Neutrophil (primary cell): ENCODE results near the gene ADGRV1.

Experiments used
- H3K27ac ChIP-seq: fragments of 200-600 bp; sonication (generic); 2 replicates; pipeline ENCODE4 v1.5.1; 2016; ENCODE audit warnings: mild to moderate bottlenecking, moderate library complexity
- H3K27me3 ChIP-seq: fragments of 200-600 bp; sonication (generic); 2 replicates; pipeline ENCODE4 v1.6.0; 2016; ENCODE audit warnings: mild to moderate bottlenecking
- H3K36me3 ChIP-seq: fragments of 200-600 bp; sonication (generic); 2 replicates; pipeline ENCODE4 v1.5.1; 2017
- H3K4me1 ChIP-seq, 2 experiments: fragments of 200-600 bp in 1 of 2; sonication (generic) in 1 of 2; 1 replicate in 1 of 2; 2 replicates in 1 of 2; pipeline versions ENCODE4 v1.5.1 to v1.6.1; 2013 to 2016; ENCODE audit warnings: low read depth in 1 of 2, low read length in 1 of 2, mild to moderate bottlenecking in 1 of 2, moderate library complexity in 1 of 2; ENCODE audit not compliant: control insufficient read depth in 1 of 2, insufficient read depth in 1 of 2
- H3K4me3 ChIP-seq, 2 experiments: fragments of 200-600 bp in 1 of 2; sonication (generic) in 1 of 2; 1 replicate in 1 of 2; 2 replicates in 1 of 2; pipeline ENCODE4 v1.5.1; 2013 to 2016; ENCODE audit warnings: low read depth in 1 of 2, low read length in 1 of 2, mild to moderate bottlenecking in 1 of 2, moderate library complexity in 1 of 2
- H3K9me3 ChIP-seq: fragments of 200-600 bp; sonication (generic); 2 replicates; pipeline ENCODE4 v1.5.1; 2016
- CTCF ChIP-seq: fragments of 200-600 bp; sonication (generic); IDR thresholded peaks from 2 replicates; pipeline ENCODE4 v1.5.1; 2016; ENCODE audit warnings: antibody characterized with exemption

ADGRV1 gene

GRCh38 chr5:90560771-90561170 lies 2.2 kb downstream of the ADGRV1 start:
- Histone ChIP-seq H3K27me3 (peaks cover 78% of the 10 kb centered on the region), H3K4me3 (no peak overlapping the region)

GRCh38 chr5:90561766-90562165 lies 3.2 kb downstream of the ADGRV1 start:
- Histone ChIP-seq H3K27ac (no peak overlapping the region), H3K27me3 (peaks cover 68% of the 10 kb centered on the region)

More at GRCh38 chr5:90560771-90561170, 2.2 kb downstream of the ADGRV1 start:
- no peaks in the 10 kb centered on the region for H3K9me3 ChIP-seq
- TF ChIP-seq CTCF, result no peak
- peaks cover 0 to 9% of the 10 kb centered on the region in 2 experiments for H3K4me1 ChIP-seq
- H3K27ac ChIP-seq, result no peak overlapping the region
- no peaks in the 10 kb centered on the region for H3K36me3 ChIP-seq

GRCh38 chr5:90562341-90562740 lies 3.7 kb downstream of the ADGRV1 start:
- no peaks in the 10 kb centered on the region for H3K36me3 ChIP-seq
- peaks cover 62% of the 10 kb centered on the region for H3K27me3 ChIP-seq
- H3K27ac ChIP-seq, result no peak overlapping the region
- TF ChIP-seq CTCF, result no peak
- H3K9me3 ChIP-seq, result no peaks in the 10 kb centered on the region
- peaks cover 0 to 9% of the 10 kb centered on the region in 2 experiments for H3K4me1 ChIP-seq
- no peak overlapping the region for H3K4me3 ChIP-seq

More at GRCh38 chr5:90561766-90562165, 3.2 kb downstream of the ADGRV1 start:
- TF ChIP-seq CTCF, result no peak
- Histone ChIP-seq H3K36me3 (no peaks in the 10 kb centered on the region), H3K4me3 (no peak overlapping the region), H3K4me1 (peaks cover 0 to 9% of the 10 kb centered on the region in 2 experiments), H3K9me3 (no peaks in the 10 kb centered on the region)

- Histone ChIP-seq H3K27ac (no peak overlapping the region), H3K4me3 (no peak overlapping the region), H3K36me3 (no peaks in the 10 kb centered on the region), H3K4me1 (peaks cover 0 to 9% of the 10 kb centered on the region in 2 experiments), H3K9me3 (no peaks in the 10 kb centered on the region), H3K27me3 (peaks cover 54% of the 10 kb centered on the region)
- no peak for TF ChIP-seq CTCF
Observed at GRCh38 chr5:90563108-90563507, 4.5 kb downstream of the ADGRV1 start.

GRCh38 chr5:90565491-90565890 lies 6.9 kb downstream of the ADGRV1 start:
- Histone ChIP-seq H3K27me3 (peaks cover 30% of the 10 kb centered on the region), H3K36me3 (no peaks in the 10 kb centered on the region), H3K4me1 (no peaks in the 10 kb centered on the region), H3K9me3 (no peaks in the 10 kb centered on the region), H3K27ac (no peak overlapping the region), H3K4me3 (no peak overlapping the region)
- TF ChIP-seq CTCF, result no peak

GRCh38 chr5:90569084-90569483 lies 10.5 kb downstream of the ADGRV1 start:
- Histone ChIP-seq H3K27ac (no peak overlapping the region), H3K4me3 (no peak overlapping the region), H3K4me1 (no peaks in the 10 kb centered on the region), H3K27me3 (no peaks in the 10 kb centered on the region), H3K9me3 (no peaks in the 10 kb centered on the region), H3K36me3 (no peaks in the 10 kb centered on the region)
- TF ChIP-seq CTCF, result no peak
